ENCODE results near the gene ACYP2. TPM values are rescaled to one million over a fixed set of nuclear protein-coding genes. Genes with fewer than 3 reads are reported as not detected.
A peak's percentile ranks its signal among the peaks of the same experiment; 100 is the strongest.

Gene ACYP2
- total RNA-seq, 1 donor from 2014 or later: 14.9 TPM

DNA sequence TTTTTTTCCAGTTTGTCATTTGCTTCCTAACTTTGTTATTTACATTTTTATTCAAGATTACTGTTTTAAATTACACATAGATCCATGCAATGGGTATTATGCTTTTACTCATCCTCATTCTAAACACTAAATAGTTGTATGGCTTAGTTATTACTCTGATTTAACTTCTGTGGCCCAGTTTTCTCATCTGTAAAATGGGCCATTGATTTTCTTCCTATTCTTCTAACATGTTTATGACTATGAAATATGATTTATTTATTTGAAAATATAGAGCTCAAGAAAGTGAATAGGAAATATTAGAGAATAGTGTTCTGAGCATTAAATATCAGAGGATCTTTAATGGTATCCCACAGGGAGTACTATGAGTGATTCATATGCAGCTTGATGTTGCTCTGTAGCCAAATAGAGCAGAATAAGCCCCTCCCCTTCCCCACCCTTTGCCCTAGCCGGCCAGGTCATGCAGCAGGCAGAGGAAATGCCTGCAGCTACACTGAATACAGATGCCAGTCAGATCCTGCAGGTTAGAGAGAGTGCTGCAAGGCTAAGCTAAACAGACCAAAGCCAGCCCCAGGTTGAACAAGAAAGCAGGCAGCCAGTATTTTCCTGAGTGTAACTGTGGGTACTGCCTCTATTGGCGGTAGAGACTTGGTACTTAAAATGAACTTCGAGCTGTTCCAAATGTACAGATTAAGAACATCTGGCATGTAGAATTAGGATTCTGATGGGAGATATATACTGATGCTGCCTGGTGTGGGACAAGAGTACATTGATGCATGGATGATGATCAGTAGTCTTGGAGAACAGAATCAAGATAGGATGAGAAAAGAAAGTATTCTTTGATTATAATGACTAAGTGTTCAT lies 11.7 kb upstream of the ACYP2 start:
- intact Hi-C loops (cut with micrococcal nuclease): loop anchor here (1.0 to 5.0 kb wide), 7 partner anchors 10 to 1514 kb away; partner anchors contain the start of genes ACYP2, CHAC2 and PPP4R3B
- DNase-seq: peak; percentile 48
- peaks cover 4% of the 10 kb centered on the region for H3K9me3 Mint-ChIP-seq
- ChIA-PET CTCF (interaction anchor here (0.7 to 5.3 kb wide), 12 partner anchors 11 to 602 kb away, joined by 3 to 69 read pairs (median 3); partner anchors contain the start of gene ACYP2), POLR2A (interaction anchor here (0.5 to 3.8 kb wide), 11 partner anchors 9 to 1120 kb away, joined by 3 to 33 read pairs (median 3); partner anchors contain the start of genes ACYP2, CHAC2 and PSME4)
- H3K4me1 Mint-ChIP-seq: peaks cover 79% of the 10 kb centered on the region
- H3K27me3 Mint-ChIP-seq: no peaks in the 10 kb centered on the region
- peaks cover 3% of the 10 kb centered on the region for H3K36me3 Mint-ChIP-seq (ENCODE audit: low read depth)
- ATAC-seq (ENCODE audit: low read depth): peak; percentile 85
- peak overlapping the region; percentile 28 for H3K4me3 Mint-ChIP-seq
- peak overlapping the region; percentile 78 for H3K27ac Mint-ChIP-seq
- TF ChIP-seq, protein P1, sequence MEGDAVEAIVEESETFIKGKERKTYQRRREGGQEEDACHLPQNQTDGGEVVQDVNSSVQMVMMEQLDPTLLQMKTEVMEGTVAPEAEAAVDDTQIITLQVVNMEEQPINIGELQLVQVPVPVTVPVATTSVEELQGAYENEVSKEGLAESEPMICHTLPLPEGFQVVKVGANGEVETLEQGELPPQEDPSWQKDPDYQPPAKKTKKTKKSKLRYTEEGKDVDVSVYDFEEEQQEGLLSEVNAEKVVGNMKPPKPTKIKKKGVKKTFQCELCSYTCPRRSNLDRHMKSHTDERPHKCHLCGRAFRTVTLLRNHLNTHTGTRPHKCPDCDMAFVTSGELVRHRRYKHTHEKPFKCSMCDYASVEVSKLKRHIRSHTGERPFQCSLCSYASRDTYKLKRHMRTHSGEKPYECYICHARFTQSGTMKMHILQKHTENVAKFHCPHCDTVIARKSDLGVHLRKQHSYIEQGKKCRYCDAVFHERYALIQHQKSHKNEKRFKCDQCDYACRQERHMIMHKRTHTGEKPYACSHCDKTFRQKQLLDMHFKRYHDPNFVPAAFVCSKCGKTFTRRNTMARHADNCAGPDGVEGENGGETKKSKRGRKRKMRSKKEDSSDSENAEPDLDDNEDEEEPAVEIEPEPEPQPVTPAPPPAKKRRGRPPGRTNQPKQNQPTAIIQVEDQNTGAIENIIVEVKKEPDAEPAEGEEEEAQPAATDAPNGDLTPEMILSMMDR (IDR thresholded peaks at IDR 0.05): no peak

DNA sequence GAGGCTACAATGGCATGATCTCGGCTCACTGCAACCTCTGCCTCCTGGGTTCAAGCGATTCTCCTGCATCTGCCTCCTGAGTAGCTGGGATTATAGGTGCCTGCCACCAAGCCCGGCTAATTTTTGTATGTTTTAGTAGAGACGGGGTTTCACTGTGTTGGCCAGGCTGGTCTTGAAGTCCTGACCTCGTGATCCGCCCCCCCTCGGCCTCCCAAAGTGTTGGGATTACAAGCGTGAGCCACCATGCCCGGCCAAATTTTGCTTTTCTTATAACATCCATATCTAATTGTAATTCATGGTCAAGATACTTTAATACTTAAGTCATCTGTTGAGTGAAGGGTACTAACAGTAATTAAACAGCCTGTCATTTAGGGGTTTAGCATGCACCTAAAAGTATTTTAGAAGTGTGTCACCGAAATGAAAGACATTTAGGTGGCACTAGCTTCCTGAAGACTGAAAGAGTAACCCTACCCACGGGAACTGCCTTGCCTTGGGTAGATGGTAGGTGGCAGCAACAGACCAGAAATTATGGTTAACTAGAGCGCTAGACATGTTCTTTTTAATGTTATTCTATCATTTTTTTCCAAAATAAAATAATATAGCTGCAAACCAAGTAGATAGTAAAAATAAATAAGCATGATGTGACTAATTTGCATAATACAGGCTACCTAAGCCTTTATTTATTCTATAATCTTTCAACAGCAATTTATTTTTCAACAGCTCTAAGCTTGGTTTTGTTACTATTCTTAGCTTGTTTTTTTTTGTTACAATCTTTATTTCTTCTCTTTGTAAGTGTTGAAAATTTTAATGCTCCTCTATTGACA lies 8.6 kb upstream of the ACYP2 start:
- DNase-seq: no peak

DNA sequence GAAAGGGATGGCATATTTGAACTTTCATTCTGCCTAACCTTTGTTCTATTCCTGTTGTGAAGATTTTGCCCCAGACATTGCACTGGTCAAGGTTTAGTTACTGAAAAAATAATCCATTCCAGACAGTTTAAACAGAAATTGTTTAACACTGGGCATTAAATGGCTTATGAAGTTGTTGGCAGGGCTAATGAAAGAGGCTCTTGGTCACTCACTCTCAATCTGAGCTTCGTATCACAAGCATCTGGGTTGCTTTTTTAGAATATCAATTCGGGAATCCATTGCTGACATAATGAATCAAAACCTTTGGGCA lies 8.0 kb upstream of the ACYP2 start:
- Mint-ChIP-seq H3K4me1 (peaks cover 45% of the 10 kb centered on the region), H3K9me3 (no peaks in the 10 kb centered on the region), H3K36me3 (ENCODE audit: low read depth) (no peaks in the 10 kb centered on the region), H3K27me3 (no peaks in the 10 kb centered on the region), H3K4me3 (no peak overlapping the region), H3K27ac (no peak overlapping the region)
- ChIA-PET POLR2A (interaction anchor here (0.6 to 2.6 kb wide), 8 partner anchors 8 to 598 kb away, joined by 3 to 13 read pairs (median 4); partner anchors contain the start of genes ACYP2 and CHAC2), CTCF (interaction anchor here (0.7 to 5.3 kb wide), 38 partner anchors 8 to 1070 kb away, joined by 3 to 69 read pairs (median 6); partner anchors contain the start of genes ACYP2 and PSME4)
- TF ChIP-seq, protein P1 (IDR thresholded peaks at IDR 0.05): no peak
- intact Hi-C loops (cut with micrococcal nuclease): loop anchor here (1.0 to 2.0 kb wide), 8 partner anchors 396 to 1325 kb away; no protein-coding TSS in a partner anchor
- no peak for DNase-seq
- ATAC-seq (ENCODE audit: low read depth): no peak

More for the DNA sequence above, 8.6 kb upstream of the ACYP2 start:
- H3K27me3 Mint-ChIP-seq: no peaks in the 10 kb centered on the region
- peak overlapping the region; percentile 12 for H3K27ac Mint-ChIP-seq
- H3K36me3 Mint-ChIP-seq (ENCODE audit: low read depth): no peaks in the 10 kb centered on the region
- ChIA-PET CTCF (interaction anchor here (0.7 to 5.3 kb wide), 42 partner anchors 9 to 1071 kb away, joined by 3 to 69 read pairs (median 6); partner anchors contain the start of genes ACYP2 and PSME4), POLR2A (interaction anchor here (0.6 to 2.6 kb wide), 10 partner anchors 8 to 598 kb away, joined by 3 to 13 read pairs (median 4); partner anchors contain the start of genes ACYP2, CHAC2 and PSME4)
- intact Hi-C loops (cut with micrococcal nuclease): loop anchor here (1.0 to 2.0 kb wide), 8 partner anchors 396 to 1325 kb away; no protein-coding TSS in a partner anchor
- no peaks in the 10 kb centered on the region for H3K9me3 Mint-ChIP-seq
- no peak overlapping the region for H3K4me3 Mint-ChIP-seq
- peak; percentile 35 for ATAC-seq (ENCODE audit: low read depth)
- TF ChIP-seq, protein P1 (IDR thresholded peaks at IDR 0.05): peak; percentile 45
- H3K4me1 Mint-ChIP-seq: peaks cover 51% of the 10 kb centered on the region

DNA sequence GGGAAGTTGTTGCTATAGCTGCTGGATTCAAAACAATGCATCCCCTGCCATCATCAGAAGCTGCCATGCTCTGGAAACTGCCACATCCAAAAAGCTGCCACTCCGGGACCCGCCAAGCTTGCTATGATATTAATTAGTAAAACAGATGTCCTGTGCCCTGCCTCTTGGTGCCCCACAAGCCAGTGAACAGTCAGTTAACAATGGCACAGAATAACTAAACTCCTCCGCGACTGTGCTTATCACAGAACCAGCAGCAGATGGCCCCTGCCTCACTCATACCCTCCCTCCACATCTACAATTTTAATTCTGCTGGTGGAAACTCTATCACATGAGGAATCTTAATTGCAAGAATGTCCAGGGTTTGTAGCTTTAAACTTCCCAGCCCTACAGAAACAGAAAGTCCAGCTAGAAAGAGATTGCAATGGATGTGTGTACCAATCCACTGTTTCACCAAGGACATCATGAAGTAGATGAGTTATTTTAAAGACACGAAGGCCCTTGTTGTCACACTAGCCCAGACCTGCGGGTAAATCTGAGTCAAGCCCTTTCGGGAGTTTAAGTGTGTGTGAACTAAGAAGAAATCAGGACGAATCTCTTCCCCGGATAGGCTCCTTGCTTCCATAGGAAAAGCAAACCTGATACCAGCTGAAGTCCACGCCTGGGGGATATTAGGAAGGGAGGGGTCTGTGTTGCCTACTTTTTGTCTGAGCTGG lies 7.4 kb upstream of the ACYP2 start:
- H3K9me3 Mint-ChIP-seq: no peaks in the 10 kb centered on the region
- TF ChIP-seq, protein P1 (IDR thresholded peaks at IDR 0.05): no peak
- intact Hi-C loops (cut with micrococcal nuclease): loop anchor here (1.0 to 2.0 kb wide), 8 partner anchors 395 to 1324 kb away; no protein-coding TSS in a partner anchor
- no peak overlapping the region for H3K27ac Mint-ChIP-seq
- H3K4me1 Mint-ChIP-seq: peaks cover 39% of the 10 kb centered on the region
- no peaks in the 10 kb centered on the region for H3K36me3 Mint-ChIP-seq (ENCODE audit: low read depth)
- ChIA-PET POLR2A (interaction anchor here (0.6 to 1.5 kb wide), 2 partner anchors 136 to 597 kb away, joined by 3 to 4 read pairs; no protein-coding TSS in a partner anchor), CTCF (interaction anchor here (0.9 to 5.3 kb wide), 22 partner anchors 8 to 1070 kb away, joined by 3 to 69 read pairs (median 8); partner anchors contain the start of gene ACYP2)
- DNase-seq: no peak
- H3K4me3 Mint-ChIP-seq: no peak overlapping the region
- H3K27me3 Mint-ChIP-seq: no peaks in the 10 kb centered on the region
- no peak for ATAC-seq (ENCODE audit: low read depth)

All from activated B cell treated with CpG ODN at 0.5 μM for 24 hours (primary cell).